H1 (cell line): ENCODE data around the gene CASS4. TPM values are rescaled to one million over a fixed set of nuclear protein-coding genes. Genes with fewer than 3 reads are reported as not detected.

Experiments used
- BCL11A ChIP-seq, 2 experiments: IDR thresholded peaks; one replicate each; pipeline ENCODE4 v1.6.1; 2011; ENCODE audit warnings: low read depth in 2 of 2, low read length in 2 of 2, mild to moderate bottlenecking in 2 of 2
- CTBP2 ChIP-seq: IDR thresholded peaks from 2 replicates; pipeline ENCODE4 v1.7.0; 2011; ENCODE audit warnings: borderline replicate concordance, mild to moderate bottlenecking, moderate library complexity, mixed read lengths, low read length; ENCODE audit not compliant: insufficient read depth, insufficient read length
- HDAC6 ChIP-seq: IDR thresholded peaks from one replicate; pipeline ENCODE4 v1.7.1; 2012; ENCODE audit warnings: low read depth, mild to moderate bottlenecking, inconsistent platforms, low read length, moderate library complexity
- POLR2AphosphoS5 ChIP-seq: IDR thresholded peaks from 2 replicates; pipeline ENCODE4 v1.6.1; 2011; ENCODE audit warnings: low read depth, low read length
- RXRA ChIP-seq: IDR thresholded peaks from 2 replicates; pipeline ENCODE4 v1.6.1; 2011; ENCODE audit warnings: low read depth, mild to moderate bottlenecking, low read length, moderate library complexity; ENCODE audit not compliant: insufficient read depth
- SRF ChIP-seq: IDR thresholded peaks from 2 replicates; pipeline ENCODE4 v1.6.1; 2011; ENCODE audit warnings: mild to moderate bottlenecking, low read depth, low read length, moderate library complexity
- TAF7 ChIP-seq: optimal IDR thresholded peaks from 2 replicates; pipeline ENCODE3; 2011; ENCODE audit warnings: low read depth, mild to moderate bottlenecking, inconsistent platforms, low read length, moderate library complexity, borderline replicate concordance
- ZNF274 ChIP-seq: IDR thresholded peaks from 2 replicates; pipeline ENCODE4 v1.7.0; 2012; ENCODE audit warnings: low read length, borderline replicate concordance; ENCODE audit errors: extremely low read depth
- polyA plus RNA-seq, 7 experiments: library from polyadenylated mRNA; depleted of rRNA in 3 of 7; stranded (reverse) in 5 of 7; unstranded in 2 of 7; fragments of >200 nt in 5 of 7; fragments of 200-250 nt in 2 of 7; gene quantifications; 1 replicate in 5 of 7; 2 replicates in 1 of 7; 4 replicates in 1 of 7; pipeline versions ENCODE4 v1.2.1 to v1.2.3, GENCODE V29; 2011 to 2013; ENCODE audit warnings: missing spikeins in 2 of 7, mixed read lengths in 2 of 7
- total RNA-seq: library from RNA; stranded (reverse); fragmentation: NEBNext Ultra II Directional; extraction: Animal tissue kit (Norgen Biotek cat#: 25700); gene quantifications from 2 replicates; pipeline ENCODE4 v1.2.1, GENCODE V29; 2021
- TF ChIP-seq, protein P1 (sequence below): IDR thresholded peaks from 2 replicates; pipeline ENCODE4 v1.6.1; 2012; ENCODE audit warnings: inconsistent platforms

Gene CASS4
- total and polyA plus RNA-seq, 2 of the 8 experiments (the other 6 are each of a cell fraction or from before 2014, with no cell fraction given) = not detected

DNA sequence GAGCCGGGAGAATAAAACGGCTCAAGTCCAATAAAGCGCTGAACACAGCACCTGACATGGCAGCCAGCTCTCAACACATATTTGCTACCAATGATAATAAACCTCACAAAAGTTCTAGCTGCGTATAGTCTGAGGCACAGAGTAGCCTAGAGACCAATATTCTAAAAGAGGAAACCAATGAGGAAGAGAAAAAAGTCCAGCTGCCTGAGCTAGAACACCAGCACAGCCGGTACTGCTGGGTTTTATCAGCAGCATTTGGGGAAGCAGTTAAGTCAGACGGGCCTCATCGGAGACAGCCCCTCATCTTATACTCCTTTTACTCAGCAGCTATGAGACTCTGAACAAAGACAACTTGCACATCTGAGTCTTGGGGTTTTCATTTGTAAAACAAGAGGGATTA, 53.9 kb downstream of the CASS4 start (continued):
- TF ChIP-seq SRF = no peak
- no peak for TF ChIP-seq CTBP2
- TF ChIP-seq TAF7 = no peak
- TF ChIP-seq, protein P1, sequence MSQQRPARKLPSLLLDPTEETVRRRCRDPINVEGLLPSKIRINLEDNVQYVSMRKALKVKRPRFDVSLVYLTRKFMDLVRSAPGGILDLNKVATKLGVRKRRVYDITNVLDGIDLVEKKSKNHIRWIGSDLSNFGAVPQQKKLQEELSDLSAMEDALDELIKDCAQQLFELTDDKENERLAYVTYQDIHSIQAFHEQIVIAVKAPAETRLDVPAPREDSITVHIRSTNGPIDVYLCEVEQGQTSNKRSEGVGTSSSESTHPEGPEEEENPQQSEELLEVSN = no peak
- no peak for TF ChIP-seq ZNF274
- no peak for TF ChIP-seq RXRA
- no peak for TF ChIP-seq BCL11A (IDR thresholded peaks at IDR 0.05; ENCODE audit: low read depth in 2 of 2, low read length in 2 of 2)
- no peak for TF ChIP-seq HDAC6
- no peak for TF ChIP-seq POLR2AphosphoS5
- TF ChIP-seq, all 59 proteins: peak for 0
